ENCODE results near the gene MED8. TPM values are rescaled to one million over a fixed set of nuclear protein-coding genes. Genes with fewer than 3 reads are reported as not detected.

Gene MED8
- total and polyA plus RNA-seq, 2 of the 13 experiments (the other 11 are each of a cell fraction or from before 2014, with no cell fraction given) = 16.9 to 77.4 TPM

DNA sequence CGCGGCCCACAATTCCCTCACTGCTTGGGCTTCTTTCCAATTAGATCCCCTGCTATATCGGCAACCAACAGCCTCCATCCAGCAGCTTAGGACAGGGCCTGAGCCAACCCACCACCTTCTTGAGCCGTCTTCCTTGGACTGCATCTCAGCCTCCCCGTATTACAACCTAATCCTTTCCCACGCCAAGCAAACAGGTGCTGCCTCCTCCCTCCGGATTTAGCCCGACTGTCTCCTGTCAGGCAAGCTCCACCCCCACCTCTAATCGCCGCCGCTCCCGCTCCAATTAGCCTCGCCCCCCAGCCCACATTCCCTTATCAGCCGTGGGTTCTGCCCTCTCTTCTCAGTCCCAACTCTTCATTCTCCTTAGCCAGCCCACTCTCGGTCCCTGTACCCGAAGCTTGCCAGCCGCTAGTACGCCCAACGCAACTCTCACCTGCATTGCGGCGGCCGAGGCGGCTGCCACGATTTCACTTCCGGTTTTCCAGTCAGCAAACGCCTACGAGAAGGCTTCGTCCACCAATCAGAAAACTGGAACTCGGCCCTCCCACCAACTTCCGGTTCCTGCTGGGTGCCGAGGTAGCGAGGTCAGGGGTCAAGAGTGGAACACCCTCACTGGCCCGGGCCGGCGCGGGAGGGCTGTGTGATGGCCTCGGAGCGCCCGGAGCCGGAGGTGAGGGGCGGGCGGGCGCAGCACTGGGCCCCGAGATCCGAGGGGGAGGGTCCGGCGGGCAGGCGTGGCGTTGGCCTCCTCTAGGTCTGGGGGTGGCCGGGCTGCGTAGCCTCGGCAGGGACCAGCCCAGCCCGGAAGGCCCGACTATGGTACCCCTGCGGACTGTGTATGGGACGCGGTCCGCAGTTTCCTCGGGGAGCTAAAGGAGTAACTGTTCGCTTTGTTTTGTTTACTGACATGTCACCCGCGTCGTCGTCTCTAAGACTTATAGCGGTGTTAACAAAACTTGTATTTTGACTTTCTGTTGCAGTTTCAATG, at the start of gene MED8, which contains the start of gene SZT2 (continued):
- TF ChIP-seq NR3C1 (CRISPR knock-in tag; IDR thresholded peaks at IDR 0.05) (no peak), ZNF614 (CRISPR knock-in tag; IDR thresholded peaks at IDR 0.05; ENCODE audit: borderline replicate concordance) (0 out of 2 replicates have a peak, but pooled peaks have one; percentile 59), ZNF136 (CRISPR knock-in tag; IDR thresholded peaks at IDR 0.05; ENCODE audit: low read depth) (0 out of 2 replicates have a peak, but pooled peaks have one; percentile 83), ZNF782 (CRISPR knock-in tag; IDR thresholded peaks at IDR 0.05; ENCODE audit: borderline replicate concordance) (peak; percentile 67; the same call in 1 of the 2 replicates), ZFX (CRISPR knock-in tag; IDR thresholded peaks at IDR 0.05; ENCODE audit: low read depth) (peak; percentile 94), ZNF709 (CRISPR knock-in tag; IDR thresholded peaks at IDR 0.05) (no peak), KAT2B (IDR thresholded peaks at IDR 0.05; ENCODE audit: borderline replicate concordance, low read depth, low read length) (no peak), ZNF552 (CRISPR knock-in tag; IDR thresholded peaks at IDR 0.05; ENCODE audit: borderline replicate concordance) (no peak), EZH2 (conservative IDR thresholded peaks at IDR 0.05; ENCODE audit: low read depth, low read length) (no peak), STAT6 (CRISPR knock-in tag; IDR thresholded peaks at IDR 0.05; ENCODE audit: borderline replicate concordance) (no peak; the same call in 1 of the 2 replicates)
- TF ChIP-seq, protein P1, sequence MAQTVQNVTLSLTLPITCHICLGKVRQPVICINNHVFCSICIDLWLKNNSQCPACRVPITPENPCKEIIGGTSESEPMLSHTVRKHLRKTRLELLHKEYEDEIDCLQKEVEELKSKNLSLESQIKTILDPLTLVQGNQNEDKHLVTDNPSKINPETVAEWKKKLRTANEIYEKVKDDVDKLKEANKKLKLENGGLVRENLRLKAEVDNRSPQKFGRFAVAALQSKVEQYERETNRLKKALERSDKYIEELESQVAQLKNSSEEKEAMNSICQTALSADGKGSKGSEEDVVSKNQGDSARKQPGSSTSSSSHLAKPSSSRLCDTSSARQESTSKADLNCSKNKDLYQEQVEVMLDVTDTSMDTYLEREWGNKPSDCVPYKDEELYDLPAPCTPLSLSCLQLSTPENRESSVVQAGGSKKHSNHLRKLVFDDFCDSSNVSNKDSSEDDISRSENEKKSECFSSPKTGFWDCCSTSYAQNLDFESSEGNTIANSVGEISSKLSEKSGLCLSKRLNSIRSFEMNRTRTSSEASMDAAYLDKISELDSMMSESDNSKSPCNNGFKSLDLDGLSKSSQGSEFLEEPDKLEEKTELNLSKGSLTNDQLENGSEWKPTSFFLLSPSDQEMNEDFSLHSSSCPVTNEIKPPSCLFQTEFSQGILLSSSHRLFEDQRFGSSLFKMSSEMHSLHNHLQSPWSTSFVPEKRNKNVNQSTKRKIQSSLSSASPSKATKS (CRISPR knock-in tag; IDR thresholded peaks at IDR 0.05) = no peak
- TF ChIP-seq, protein P2, sequence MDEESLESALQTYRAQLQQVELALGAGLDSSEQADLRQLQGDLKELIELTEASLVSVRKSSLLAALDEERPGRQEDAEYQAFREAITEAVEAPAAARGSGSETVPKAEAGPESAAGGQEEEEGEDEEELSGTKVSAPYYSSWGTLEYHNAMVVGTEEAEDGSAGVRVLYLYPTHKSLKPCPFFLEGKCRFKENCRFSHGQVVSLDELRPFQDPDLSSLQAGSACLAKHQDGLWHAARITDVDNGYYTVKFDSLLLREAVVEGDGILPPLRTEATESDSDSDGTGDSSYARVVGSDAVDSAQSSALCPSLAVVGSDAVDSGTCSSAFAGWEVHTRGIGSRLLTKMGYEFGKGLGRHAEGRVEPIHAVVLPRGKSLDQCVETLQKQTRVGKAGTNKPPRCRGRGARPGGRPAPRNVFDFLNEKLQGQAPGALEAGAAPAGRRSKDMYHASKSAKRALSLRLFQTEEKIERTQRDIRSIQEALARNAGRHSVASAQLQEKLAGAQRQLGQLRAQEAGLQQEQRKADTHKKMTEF (CRISPR knock-in tag; IDR thresholded peaks at IDR 0.05) = peak; percentile 72
- TF ChIP-seq, protein P3, sequence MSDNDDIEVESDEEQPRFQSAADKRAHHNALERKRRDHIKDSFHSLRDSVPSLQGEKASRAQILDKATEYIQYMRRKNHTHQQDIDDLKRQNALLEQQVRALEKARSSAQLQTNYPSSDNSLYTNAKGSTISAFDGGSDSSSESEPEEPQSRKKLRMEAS (IDR thresholded peaks at IDR 0.05) = peak; percentile 77; the same call in 1 of the 2 replicates
- TF ChIP-seq, protein P4, sequence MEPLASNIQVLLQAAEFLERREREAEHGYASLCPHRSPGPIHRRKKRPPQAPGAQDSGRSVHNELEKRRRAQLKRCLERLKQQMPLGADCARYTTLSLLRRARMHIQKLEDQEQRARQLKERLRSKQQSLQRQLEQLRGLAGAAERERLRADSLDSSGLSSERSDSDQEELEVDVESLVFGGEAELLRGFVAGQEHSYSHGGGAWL (CRISPR knock-in tag; IDR thresholded peaks at IDR 0.05) = 0 out of 2 replicates have a peak, but pooled peaks have one; percentile 33

All from HepG2 (cell line).